ENCODE data around the gene CCL2.

CCL2 gene

DNA sequence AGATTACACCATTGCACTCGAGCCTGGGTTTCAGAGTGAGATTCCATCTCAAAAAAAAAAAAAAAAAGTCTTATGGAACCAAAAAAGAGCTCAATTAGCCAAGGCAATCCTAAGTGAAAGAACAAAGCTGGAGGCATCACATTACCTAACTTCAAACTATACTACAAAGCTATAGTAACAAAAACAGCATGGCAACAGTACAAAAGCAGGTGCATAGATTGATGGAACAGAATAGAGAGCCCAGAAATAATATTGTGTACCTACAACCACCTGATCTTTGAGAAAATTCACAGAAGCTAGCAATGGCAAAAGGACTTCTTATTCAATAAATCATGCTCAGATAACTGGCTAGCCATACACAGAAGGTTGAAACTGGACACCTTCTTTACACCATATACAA lies 24.7 kb upstream of the CCL2 start:
- Histone ChIP-seq H3F3A (ENCODE audit: insufficient read depth) (no peaks in the 10 kb centered on the region), H2AFZ (ENCODE audit: low read depth, low read length, severe bottlenecking) (no peak overlapping the region), H3K9ac (ENCODE audit: low read length) (no peak overlapping the region), H3K27ac (ENCODE audit: low read depth, low read length) (no peak overlapping the region), H3K79me2 (ENCODE audit: insufficient read depth, low read length) (no peaks in the 10 kb centered on the region), H3K4me2 (ENCODE audit: low read depth, low read length, poor library complexity, severe bottlenecking) (no peak overlapping the region), H3K9me3 (ENCODE audit: insufficient read depth, low read length) (no peaks in the 10 kb centered on the region), H3K36me3 (ENCODE audit: low read length) (no peaks in the 10 kb centered on the region), H3K9me2 (replicated peaks; ENCODE audit: insufficient read depth, low read length) (no peaks in the 10 kb centered on the region), H3K27me3 (ENCODE audit: low read length) (no peaks in the 10 kb centered on the region), H3K4me3 (ENCODE audit: insufficient read depth, low read length, poor library complexity, severe bottlenecking) (no peak overlapping the region), H4K20me1 (ENCODE audit: low read depth, low read length) (no peaks in the 10 kb centered on the region)
- TF ChIP-seq, protein P1, sequence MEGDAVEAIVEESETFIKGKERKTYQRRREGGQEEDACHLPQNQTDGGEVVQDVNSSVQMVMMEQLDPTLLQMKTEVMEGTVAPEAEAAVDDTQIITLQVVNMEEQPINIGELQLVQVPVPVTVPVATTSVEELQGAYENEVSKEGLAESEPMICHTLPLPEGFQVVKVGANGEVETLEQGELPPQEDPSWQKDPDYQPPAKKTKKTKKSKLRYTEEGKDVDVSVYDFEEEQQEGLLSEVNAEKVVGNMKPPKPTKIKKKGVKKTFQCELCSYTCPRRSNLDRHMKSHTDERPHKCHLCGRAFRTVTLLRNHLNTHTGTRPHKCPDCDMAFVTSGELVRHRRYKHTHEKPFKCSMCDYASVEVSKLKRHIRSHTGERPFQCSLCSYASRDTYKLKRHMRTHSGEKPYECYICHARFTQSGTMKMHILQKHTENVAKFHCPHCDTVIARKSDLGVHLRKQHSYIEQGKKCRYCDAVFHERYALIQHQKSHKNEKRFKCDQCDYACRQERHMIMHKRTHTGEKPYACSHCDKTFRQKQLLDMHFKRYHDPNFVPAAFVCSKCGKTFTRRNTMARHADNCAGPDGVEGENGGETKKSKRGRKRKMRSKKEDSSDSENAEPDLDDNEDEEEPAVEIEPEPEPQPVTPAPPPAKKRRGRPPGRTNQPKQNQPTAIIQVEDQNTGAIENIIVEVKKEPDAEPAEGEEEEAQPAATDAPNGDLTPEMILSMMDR (IDR thresholded peaks at IDR 0.05; ENCODE audit: insufficient read depth, low read length, poor library complexity, severe bottlenecking) = no peak

DNA sequence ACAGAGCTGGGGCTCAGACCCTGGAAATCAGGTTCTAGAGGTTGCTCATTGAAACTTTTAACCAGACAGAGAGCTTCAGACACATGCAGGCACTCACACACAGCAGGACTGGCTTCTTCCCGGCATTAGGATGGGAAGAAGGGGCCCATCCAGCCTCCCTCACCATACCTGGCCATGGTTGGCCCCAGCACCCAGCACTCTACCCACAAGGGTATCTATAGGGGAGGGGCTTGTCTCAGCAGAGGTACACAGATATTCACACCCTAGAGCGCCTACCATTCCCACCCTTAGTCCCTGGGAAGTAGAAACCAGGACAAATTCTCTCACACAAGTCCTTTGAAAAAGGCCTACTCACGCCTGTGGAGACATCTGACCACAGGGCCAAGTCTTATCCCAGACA lies 20.5 kb upstream of the CCL2 start:
- no peaks in the 10 kb centered on the region for H3K9me2 ChIP-seq (replicated peaks; ENCODE audit: insufficient read depth, low read length)
- H2AFZ ChIP-seq (ENCODE audit: low read depth, low read length, severe bottlenecking) = no peak overlapping the region
- H4K20me1 ChIP-seq (ENCODE audit: low read depth, low read length) = no peaks in the 10 kb centered on the region
- TF ChIP-seq, protein P1 (IDR thresholded peaks at IDR 0.05; ENCODE audit: insufficient read depth, low read length, poor library complexity, severe bottlenecking) = no peak
- no peak for TF ChIP-seq EZH2phosphoT487 (conservative IDR thresholded peaks at IDR 0.05; ENCODE audit: low read length)
- no peak overlapping the region for H3K4me3 ChIP-seq (ENCODE audit: insufficient read depth, low read length, poor library complexity, severe bottlenecking)
- no peaks in the 10 kb centered on the region for H3F3A ChIP-seq (ENCODE audit: insufficient read depth)
- no peak overlapping the region for H3K9ac ChIP-seq (ENCODE audit: low read length)
- no peaks in the 10 kb centered on the region for H3K36me3 ChIP-seq (ENCODE audit: low read length)
- H3K27ac ChIP-seq (ENCODE audit: low read depth, low read length) = no peak overlapping the region
- no peaks in the 10 kb centered on the region for H3K79me2 ChIP-seq (ENCODE audit: insufficient read depth, low read length)
- H3K9me3 ChIP-seq (ENCODE audit: insufficient read depth, low read length) = no peaks in the 10 kb centered on the region
- H3K27me3 ChIP-seq (ENCODE audit: low read length) = no peaks in the 10 kb centered on the region
- H3K4me2 ChIP-seq (ENCODE audit: low read depth, low read length, poor library complexity, severe bottlenecking) = no peak overlapping the region

DNA sequence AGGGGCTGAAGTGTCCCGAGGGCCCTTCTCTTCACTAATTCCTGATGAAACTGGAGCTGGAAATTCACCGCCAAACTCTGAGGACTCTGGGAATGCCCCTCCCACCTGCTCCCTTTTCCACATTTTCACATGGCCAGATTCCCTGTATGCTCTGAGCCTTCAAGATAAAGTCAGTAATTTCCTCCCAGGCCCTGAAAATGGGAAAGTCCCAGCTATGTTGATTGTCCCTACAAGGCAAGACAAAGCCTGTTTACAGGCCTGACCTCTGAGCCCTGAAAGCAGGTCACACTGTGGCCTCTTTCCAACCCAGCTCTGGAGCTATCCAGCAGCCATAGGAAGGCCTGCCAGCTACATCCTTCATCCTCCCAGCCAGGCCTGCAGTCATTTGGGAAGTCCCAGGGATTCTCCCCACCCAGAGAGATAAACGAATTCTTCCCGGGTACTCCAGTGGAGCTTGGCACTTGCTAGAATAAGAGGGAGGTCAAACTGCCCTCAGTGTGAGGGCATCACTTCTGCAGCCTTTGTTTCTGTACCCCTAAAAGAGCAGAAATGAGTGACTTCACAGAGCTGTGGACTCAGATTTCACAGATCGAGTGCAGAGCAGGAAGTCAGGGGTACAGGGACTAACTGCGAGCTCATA lies 19.6 kb upstream of the CCL2 start:
- Histone ChIP-seq H3K4me2 (ENCODE audit: low read depth, low read length, poor library complexity, severe bottlenecking) (no peak overlapping the region), H3K79me2 (ENCODE audit: insufficient read depth, low read length) (no peaks in the 10 kb centered on the region)

More for the DNA sequence above, 19.6 kb upstream of the CCL2 start:
- no peak for TF ChIP-seq EZH2phosphoT487 (conservative IDR thresholded peaks at IDR 0.05; ENCODE audit: low read length)
- TF ChIP-seq, protein P1 (IDR thresholded peaks at IDR 0.05; ENCODE audit: insufficient read depth, low read length, poor library complexity, severe bottlenecking) = no peak
- Histone ChIP-seq H3K9me2 (replicated peaks; ENCODE audit: insufficient read depth, low read length) (no peaks in the 10 kb centered on the region), H3K9ac (ENCODE audit: low read length) (no peak overlapping the region), H3F3A (ENCODE audit: insufficient read depth) (no peaks in the 10 kb centered on the region), H2AFZ (ENCODE audit: low read depth, low read length, severe bottlenecking) (no peak overlapping the region), H3K4me3 (ENCODE audit: insufficient read depth, low read length, poor library complexity, severe bottlenecking) (no peak overlapping the region), H3K9me3 (ENCODE audit: insufficient read depth, low read length) (no peaks in the 10 kb centered on the region), H4K20me1 (ENCODE audit: low read depth, low read length) (no peaks in the 10 kb centered on the region), H3K27ac (ENCODE audit: low read depth, low read length) (no peak overlapping the region), H3K36me3 (ENCODE audit: low read length) (no peaks in the 10 kb centered on the region), H3K27me3 (ENCODE audit: low read length) (no peaks in the 10 kb centered on the region)

Measured in SU-DHL-6 (cell line).